HG03025 (cell line): Measurements from ENCODE around the gene EVI2B.
"Not testable (repeated sequence)": the region's sequence is repeated elsewhere in the genome, so short reads cannot be mapped to it uniquely, and the experiment has no call there.

Experiments
- ATAC-seq: cut with Tn5 transposase; IDR thresholded peaks from one replicate; pipeline ENCODE4 v1.9.1; 2021; ENCODE audit warnings: mild to moderate bottlenecking, moderate library complexity; ENCODE audit not compliant: unreplicated experiment, low FRiP score

Gene EVI2B

GRCh38 chr17:31310886-31311285 lies 3.0 kb downstream of the EVI2B start:
- ATAC-seq = no peak

GRCh38 chr17:31310260-31310659 lies 3.6 kb downstream of the EVI2B start:
- ATAC-seq = no peak

GRCh38 chr17:31309556-31309955 lies 4.3 kb downstream of the EVI2B start:
- ATAC-seq = no peak

- no peak for ATAC-seq
Measured at GRCh38 chr17:31308372-31309334, 5.2 kb downstream of the EVI2B start.

GRCh38 chr17:31307640-31308039 lies 6.2 kb downstream of the EVI2B start:
- ATAC-seq = no peak

GRCh38 chr17:31299624-31300023 lies 14.2 kb downstream of the EVI2B start:
- ATAC-seq = no peak

- ATAC-seq = no peak
Measured at GRCh38 chr17:31297090-31297489, 16.8 kb downstream of the EVI2B start, which contains the start of gene OMG. OMG (minus strand) TSS chr17:31297239; CDS start chr17:31296331, 908 bp downstream.

- ATAC-seq = no peak
Measured at GRCh38 chr17:31296142-31296541, 17.7 kb downstream of the EVI2B start.

GRCh38 chr17:31295489-31295871 lies 18.4 kb downstream of the EVI2B start:
- no peak for ATAC-seq

GRCh38 chr17:31294820-31295488 lies 18.9 kb downstream of the EVI2B start:
- ATAC-seq = no peak

GRCh38 chr17:31294231-31294630 lies 19.6 kb downstream of the EVI2B start:
- ATAC-seq = no peak

GRCh38 chr17:31293581-31293980 lies 20.3 kb downstream of the EVI2B start:
- no peak for ATAC-seq

- no peak for ATAC-seq
Measured at GRCh38 chr17:31291820-31292219, 22.0 kb downstream of the EVI2B start.

GRCh38 chr17:31289790-31290189 lies 24.1 kb downstream of the EVI2B start:
- ATAC-seq = no peak

- not testable (repeated sequence) for ATAC-seq
Measured at GRCh38 chr17:31287932-31288331, 25.9 kb downstream of the EVI2B start.

GRCh38 chr17:31286587-31286986 lies 27.3 kb downstream of the EVI2B start:
- ATAC-seq = no peak

GRCh38 chr17:31283841-31284240 lies 30.0 kb downstream of the EVI2B start:
- no peak for ATAC-seq

GRCh38 chr17:31281061-31281460 lies 32.8 kb downstream of the EVI2B start:
- ATAC-seq = no peak

- no peak for ATAC-seq
Measured at GRCh38 chr17:31279401-31279800, 34.5 kb downstream of the EVI2B start.

- ATAC-seq = no peak
Measured at GRCh38 chr17:31275116-31275515, 38.7 kb downstream of the EVI2B start.

- no peak for ATAC-seq
Measured at GRCh38 chr17:31274252-31274651, 39.6 kb downstream of the EVI2B start.

- ATAC-seq = no peak
Measured at GRCh38 chr17:31273516-31273915, 40.3 kb downstream of the EVI2B start.
